GM06990 (cell line): ENCODE measurements around the gene DYSF.

ENCODE experiments used
- DNase-seq: peaks from one replicate; pipeline ENCODE4 v3.0.0-alpha.2; 2011; ENCODE audit not compliant: insufficient read length; ENCODE audit errors: extremely low read depth
- H3K27me3 ChIP-seq: replicated peaks from 2 replicates; pipeline ENCODE4 v1.6.0; 2011; ENCODE audit warnings: low read length; ENCODE audit not compliant: control insufficient read depth, insufficient read depth
- H3K36me3 ChIP-seq: 2 replicates; pipeline ENCODE4 v1.5.1; 2011; ENCODE audit warnings: low read length; ENCODE audit not compliant: control insufficient read depth, insufficient read depth
- H3K4me3 ChIP-seq: replicated peaks from 2 replicates; pipeline ENCODE4 v1.5.1; 2011; ENCODE audit warnings: low read depth, mild to moderate bottlenecking, control low read depth, low read length
- TF ChIP-seq, protein P1 (sequence below): IDR thresholded peaks from 2 replicates; pipeline ENCODE4 v1.5.1; 2011; ENCODE audit warnings: low read length, control low read depth, mild to moderate bottlenecking, inconsistent platforms; ENCODE audit not compliant: insufficient read depth, poor library complexity, severe bottlenecking

The DYSF gene

DNA sequence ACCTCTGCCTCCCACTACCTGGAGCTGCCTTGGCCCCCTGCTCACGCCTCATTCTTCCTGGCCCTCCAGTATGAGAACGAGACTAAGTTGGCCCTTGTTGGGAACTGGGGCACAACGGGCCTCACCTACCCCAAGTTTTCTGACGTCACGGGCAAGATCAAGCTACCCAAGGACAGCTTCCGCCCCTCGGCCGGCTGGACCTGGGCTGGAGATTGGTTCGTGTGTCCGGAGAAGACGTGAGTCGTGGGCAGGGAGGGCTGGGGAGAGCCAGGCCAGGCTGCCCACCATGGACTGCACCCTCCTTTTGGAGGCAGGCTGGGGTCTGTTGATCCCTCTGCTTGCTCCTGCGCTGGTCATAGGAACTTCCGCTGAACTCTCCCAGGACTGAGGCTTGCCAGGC lies 114.7 kb downstream of the DYSF start:
- TF ChIP-seq, protein P1, sequence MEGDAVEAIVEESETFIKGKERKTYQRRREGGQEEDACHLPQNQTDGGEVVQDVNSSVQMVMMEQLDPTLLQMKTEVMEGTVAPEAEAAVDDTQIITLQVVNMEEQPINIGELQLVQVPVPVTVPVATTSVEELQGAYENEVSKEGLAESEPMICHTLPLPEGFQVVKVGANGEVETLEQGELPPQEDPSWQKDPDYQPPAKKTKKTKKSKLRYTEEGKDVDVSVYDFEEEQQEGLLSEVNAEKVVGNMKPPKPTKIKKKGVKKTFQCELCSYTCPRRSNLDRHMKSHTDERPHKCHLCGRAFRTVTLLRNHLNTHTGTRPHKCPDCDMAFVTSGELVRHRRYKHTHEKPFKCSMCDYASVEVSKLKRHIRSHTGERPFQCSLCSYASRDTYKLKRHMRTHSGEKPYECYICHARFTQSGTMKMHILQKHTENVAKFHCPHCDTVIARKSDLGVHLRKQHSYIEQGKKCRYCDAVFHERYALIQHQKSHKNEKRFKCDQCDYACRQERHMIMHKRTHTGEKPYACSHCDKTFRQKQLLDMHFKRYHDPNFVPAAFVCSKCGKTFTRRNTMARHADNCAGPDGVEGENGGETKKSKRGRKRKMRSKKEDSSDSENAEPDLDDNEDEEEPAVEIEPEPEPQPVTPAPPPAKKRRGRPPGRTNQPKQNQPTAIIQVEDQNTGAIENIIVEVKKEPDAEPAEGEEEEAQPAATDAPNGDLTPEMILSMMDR: no peak
- no peaks in the 10 kb centered on the region for H3K36me3 ChIP-seq
- no peak overlapping the region for H3K4me3 ChIP-seq
- DNase-seq: no peak
- H3K27me3 ChIP-seq: no peaks in the 10 kb centered on the region; the same call in none of the 2 replicates

DNA sequence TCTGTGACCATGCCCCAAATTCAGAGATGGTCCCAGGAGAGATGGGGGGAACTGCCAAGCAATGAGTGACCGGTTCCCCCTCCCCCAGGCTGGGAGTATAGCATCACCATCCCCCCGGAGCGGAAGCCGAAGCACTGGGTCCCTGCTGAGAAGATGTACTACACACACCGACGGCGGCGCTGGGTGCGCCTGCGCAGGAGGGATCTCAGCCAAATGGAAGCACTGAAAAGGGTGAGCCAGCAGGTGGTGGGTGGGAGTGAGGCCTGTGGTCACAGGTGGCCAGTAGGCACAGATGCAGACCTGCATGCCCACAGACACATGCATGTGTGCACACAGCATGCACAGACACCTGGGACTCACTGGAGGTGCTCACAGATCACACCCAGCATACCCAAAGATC lies 117.2 kb downstream of the DYSF start:
- no peaks in the 10 kb centered on the region for H3K36me3 ChIP-seq
- H3K4me3 ChIP-seq: no peak overlapping the region
- no peaks in the 10 kb centered on the region for H3K27me3 ChIP-seq
- no peak for DNase-seq
- TF ChIP-seq, protein P1: no peak

DNA sequence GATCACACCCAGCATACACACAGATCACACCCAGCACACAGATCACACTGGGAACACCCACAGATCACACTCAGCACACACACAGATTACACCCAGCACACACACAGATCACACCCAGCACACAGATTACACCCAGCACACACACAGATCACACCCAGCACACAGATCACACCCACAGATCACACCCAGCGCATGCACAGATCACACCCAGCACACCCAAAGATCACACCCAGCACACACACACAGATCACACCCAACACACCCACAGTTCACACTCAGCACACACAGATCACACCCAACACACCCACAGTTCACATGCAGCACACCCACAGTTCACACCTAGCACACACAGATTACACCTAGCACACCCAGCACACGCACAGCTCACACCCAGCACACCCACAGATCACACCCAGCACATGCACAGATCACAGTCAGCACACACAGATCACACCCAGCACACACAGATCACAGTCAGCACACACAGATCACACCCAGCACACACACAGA lies 117.6 kb downstream of the DYSF start:
- TF ChIP-seq, protein P1: no peak
- Histone ChIP-seq H3K4me3 (no peak overlapping the region), H3K36me3 (no peaks in the 10 kb centered on the region), H3K27me3 (no peaks in the 10 kb centered on the region)
- DNase-seq: no peak

DNA sequence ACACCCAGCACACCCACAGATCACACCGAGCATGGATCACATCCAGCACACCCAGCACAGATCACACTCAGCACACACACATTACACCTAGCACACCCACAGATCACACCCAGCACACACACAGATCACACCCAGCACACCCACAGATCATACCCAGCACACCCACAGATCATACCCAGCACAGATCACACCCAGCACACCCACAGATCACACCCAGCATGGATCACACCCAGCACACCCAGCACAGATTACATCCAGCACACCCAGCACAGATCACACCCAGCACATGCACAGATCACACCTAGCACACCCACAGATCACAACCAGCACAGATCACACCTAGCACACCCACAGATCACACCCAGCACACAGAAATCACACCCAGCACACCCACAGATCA lies 118.6 kb downstream of the DYSF start:
- H3K36me3 ChIP-seq: no peaks in the 10 kb centered on the region
- H3K27me3 ChIP-seq: no peaks in the 10 kb centered on the region
- DNase-seq: no peak
- TF ChIP-seq, protein P1: no peak
- H3K4me3 ChIP-seq: no peak overlapping the region

DNA sequence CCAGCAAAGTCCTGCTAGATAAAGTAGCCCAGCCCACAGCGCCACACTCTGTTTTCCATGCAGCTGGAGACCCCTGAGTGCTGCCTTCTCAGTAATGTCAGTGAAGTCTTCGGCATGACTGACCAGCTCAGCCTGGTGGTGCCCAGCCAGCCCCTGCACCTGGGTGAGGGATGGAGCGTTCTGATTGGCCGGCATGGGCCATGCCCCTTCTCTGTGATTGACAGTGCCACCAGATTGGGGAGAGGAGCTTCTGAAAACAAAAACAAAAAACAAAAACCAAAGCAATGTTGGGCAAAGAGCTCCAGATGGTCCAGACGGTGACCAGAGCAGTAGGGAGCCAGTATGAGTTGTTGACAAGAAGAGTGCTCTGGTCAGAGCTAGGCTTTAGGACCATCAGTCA lies 122.6 kb downstream of the DYSF start:
- H3K27me3 ChIP-seq: no peaks in the 10 kb centered on the region
- no peak overlapping the region for H3K4me3 ChIP-seq
- H3K36me3 ChIP-seq: no peaks in the 10 kb centered on the region
- TF ChIP-seq, protein P1: no peak
- DNase-seq: no peak

DNA sequence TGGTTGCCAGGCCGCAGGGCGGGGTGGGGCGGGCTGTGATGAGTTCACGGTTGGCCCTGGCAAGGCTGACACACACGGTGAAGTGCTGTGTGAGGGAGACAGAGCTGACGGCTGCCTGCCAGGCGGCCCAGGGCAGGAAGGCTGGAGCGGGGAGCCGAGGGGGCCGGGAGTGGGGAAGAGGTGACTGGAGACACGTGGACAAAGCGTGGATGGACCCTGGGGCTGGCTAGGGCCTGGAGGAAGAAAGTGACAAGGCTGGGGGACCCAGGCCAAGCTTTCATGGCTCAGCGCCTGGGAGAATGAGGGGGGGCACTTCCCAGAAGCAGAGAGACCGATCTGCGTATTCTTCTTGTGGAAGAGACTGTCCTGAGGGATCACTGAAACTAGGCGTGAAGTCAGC lies 123.2 kb downstream of the DYSF start:
- H3K36me3 ChIP-seq: no peaks in the 10 kb centered on the region
- no peak for DNase-seq
- TF ChIP-seq, protein P1: no peak
- no peaks in the 10 kb centered on the region; the same call in 1 of the 2 replicates for H3K27me3 ChIP-seq
- H3K4me3 ChIP-seq: no peak overlapping the region
